ENCODE results near the gene ITPR2.
"Not testable (repeated sequence)": the region's sequence is repeated elsewhere in the genome, so short reads cannot be mapped to it uniquely, and the experiment has no call there.

ITPR2 gene

DNA sequence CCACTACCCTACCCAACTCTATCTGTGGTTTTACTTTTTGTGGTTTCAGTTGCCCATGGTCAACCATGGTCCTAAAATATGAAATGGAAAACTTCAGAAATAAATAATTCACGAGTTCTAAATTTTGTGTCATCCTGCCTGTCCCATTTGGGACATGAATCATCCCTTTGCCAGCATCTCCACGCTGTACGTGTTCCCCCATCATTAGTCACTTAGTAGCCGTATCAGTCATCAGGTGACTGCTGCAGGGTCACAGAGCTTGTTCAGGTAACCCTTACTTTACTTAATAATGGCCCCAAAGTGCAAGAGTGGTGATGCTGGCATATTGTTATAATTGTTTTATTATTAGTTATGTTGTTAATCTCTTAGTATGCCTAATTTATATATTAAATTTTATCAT, 209.9 kb downstream of the ITPR2 start:
- no peak for DNase-seq (ENCODE audit: low read depth in 2 of 2)

- DNase-seq (ENCODE audit: low read depth in 2 of 2), result no peak
These were observed 210.4 kb downstream of the ITPR2 start for GRCh38 chr12:26622601-26623000.

- no peak for DNase-seq (ENCODE audit: low read depth in 2 of 2)
These were observed 211.1 kb downstream of the ITPR2 start for GRCh38 chr12:26621932-26622331.

GRCh38 chr12:26620907-26621306, 212.1 kb downstream of the ITPR2 start:
- DNase-seq (ENCODE audit: low read depth in 2 of 2), result no peak

DNA sequence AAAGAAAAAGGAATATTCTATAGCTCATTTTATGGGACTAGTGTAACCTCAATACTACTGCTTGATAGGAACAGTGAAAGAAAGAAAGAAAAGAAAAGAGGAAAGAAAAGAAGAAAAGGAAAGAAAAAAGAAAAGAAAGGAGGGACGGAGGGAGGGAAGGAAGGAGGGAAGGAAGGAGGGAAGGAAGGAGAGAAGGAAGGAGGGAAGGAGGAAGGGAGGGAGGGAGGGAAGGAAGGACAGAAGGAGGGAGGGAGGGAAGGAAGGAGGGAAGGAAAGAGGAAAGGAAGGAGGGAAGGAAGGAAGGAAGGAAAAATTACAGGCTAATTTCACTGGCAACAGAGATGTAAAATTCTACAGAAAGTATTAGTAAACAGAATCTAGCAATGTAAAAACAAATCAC, 215.5 kb downstream of the ITPR2 start:
- no peak for DNase-seq (ENCODE audit: low read depth in 2 of 2)

DNA sequence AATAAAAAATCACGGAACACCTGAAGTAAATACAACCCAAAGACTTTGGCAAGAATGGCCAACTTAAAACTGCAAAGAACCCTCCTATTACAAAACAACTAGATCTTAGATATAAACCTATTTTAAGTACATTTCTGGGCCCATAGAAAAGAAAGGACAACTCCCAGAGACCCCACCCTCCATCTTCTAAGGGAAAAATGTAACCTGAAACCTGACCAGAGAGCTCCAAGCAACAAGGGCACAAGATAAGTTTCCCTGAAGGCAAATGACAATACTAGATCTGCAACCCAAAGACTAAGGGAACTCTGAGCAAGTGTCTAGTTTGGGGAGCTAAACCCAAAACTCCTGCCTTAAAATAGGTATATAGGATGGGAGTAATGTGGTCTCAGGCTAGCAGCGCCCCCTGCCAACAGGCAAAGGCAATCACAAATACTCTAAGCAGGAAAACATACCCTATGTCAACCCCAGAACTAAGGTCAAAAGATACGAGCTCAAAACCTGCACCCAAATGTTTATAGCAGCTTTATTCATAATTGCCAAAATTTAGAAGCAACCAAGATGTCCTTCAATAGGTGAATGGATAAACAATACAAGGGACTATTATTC, 218.9 kb downstream of the ITPR2 start:
- DNase-seq (ENCODE audit: low read depth in 2 of 2), result no peak

DNA sequence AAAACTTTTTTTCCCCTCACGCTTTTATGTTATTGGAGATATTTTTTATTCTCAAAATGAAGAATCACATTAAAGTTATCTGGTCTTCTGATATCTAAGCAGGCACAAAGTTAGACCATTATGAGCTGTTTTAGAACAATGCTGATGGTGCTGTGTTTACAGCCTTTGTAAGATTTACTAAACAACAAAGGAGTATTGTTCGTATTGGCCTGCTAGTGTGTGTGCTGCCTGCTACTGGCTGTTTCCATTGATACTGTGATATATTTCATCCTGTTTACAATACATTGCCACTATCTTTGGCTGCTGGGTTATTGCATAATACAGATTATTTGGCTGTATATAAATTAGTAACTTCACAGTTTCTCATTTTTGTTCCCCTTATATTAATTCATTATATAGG, 220.8 kb downstream of the ITPR2 start:
- DNase-seq (ENCODE audit: low read depth in 2 of 2), result no peak

GRCh38 chr12:26611598-26611997, 221.4 kb downstream of the ITPR2 start:
- no peak for DNase-seq (ENCODE audit: low read depth in 2 of 2)

DNA sequence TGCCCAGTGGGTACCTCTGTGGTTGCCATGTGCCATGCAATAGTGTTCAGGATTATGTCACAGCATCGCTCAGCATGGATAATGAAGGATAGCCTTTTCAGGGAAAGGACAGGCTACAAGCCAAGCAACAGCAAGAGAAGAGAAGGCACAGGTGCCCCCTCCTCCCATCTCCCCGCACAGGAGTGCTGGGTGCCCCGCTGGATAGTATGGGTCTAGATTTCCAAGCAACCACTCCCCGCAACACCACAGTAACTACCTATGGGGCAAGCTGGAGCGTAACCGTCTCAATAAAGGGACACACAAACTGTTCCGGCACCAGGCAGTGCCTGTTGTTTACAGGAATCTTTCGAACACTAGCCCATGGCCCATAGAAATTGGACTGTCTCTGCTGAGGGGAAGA, 222.2 kb downstream of the ITPR2 start:
- no peak for DNase-seq (ENCODE audit: low read depth in 2 of 2)

DNA sequence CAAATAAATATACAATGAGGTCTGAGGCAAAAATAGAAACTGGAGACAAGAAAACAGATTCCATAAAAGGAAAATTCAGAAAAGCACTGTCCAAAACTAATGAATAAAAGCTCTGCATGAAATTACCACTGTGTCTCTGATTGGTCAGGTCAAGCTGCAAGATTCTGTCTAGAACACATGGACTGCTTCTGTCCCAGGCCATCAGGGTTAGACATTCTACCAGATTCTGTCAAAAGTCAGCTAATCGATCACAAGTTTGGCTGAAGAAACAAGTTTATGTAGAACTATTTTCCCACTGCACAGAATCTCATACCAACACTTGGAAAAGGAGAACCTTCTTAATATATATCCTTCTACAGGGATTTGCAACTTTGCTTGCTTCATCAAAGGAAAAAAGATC, 223.0 kb downstream of the ITPR2 start:
- no peak for DNase-seq (ENCODE audit: low read depth in 2 of 2)

- no peak for DNase-seq (ENCODE audit: low read depth in 2 of 2)
These were observed 224.3 kb downstream of the ITPR2 start for GRCh38 chr12:26608706-26609105.

DNA sequence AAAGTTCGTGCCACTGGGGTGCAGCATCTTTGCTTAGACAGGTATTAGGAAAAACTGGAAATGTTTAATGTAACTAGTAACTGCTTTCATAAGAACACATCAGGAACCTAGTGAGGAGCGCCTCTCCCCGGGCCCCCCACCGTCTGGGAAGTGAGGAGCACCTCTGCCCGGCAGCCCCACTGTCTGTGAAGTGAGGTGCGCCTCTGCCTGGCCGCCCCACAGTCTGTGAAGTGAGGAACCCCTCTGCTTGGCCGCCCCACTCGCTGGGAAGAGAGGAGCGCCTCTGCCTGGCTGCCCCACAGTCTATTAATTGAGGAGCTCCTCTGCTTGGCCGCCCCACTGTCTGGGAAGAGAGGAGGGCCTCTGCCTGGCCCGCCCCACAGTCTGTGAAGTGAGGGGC, 224.7 kb downstream of the ITPR2 start:
- no peak for DNase-seq (ENCODE audit: low read depth in 2 of 2)

GRCh38 chr12:26606911-26607310, 226.1 kb downstream of the ITPR2 start:
- DNase-seq (ENCODE audit: low read depth in 2 of 2), result no peak

GRCh38 chr12:26604813-26605212, 228.2 kb downstream of the ITPR2 start:
- DNase-seq (ENCODE audit: low read depth in 2 of 2), result not testable (repeated sequence)

- DNase-seq (ENCODE audit: low read depth in 2 of 2), result no peak
These were observed 233.8 kb downstream of the ITPR2 start for GRCh38 chr12:26599096-26599695.

GRCh38 chr12:26595806-26596205, 237.2 kb downstream of the ITPR2 start:
- no peak for DNase-seq (ENCODE audit: low read depth in 2 of 2)

DNA sequence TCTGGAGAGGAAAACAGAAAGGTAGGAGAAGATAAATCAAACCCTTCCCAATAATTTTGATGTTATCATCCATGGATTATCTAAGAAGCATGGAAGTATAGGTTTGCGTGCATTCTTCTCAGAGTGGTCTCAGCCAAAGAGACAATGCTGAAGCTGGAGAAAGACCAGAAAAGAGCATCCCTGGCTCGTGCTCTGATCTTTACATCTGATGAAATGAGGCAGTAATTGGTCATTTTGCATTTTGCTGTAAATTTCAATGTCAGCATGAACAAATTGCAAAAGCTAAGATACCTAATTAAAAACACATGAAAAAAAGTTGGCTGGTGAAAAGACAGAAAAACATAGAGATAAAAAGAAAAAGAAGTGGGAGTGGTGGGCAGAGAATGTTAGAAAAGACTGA, 252.4 kb downstream of the ITPR2 start:
- no peak for DNase-seq (ENCODE audit: low read depth in 2 of 2)

GRCh38 chr12:26576266-26576665, 256.7 kb downstream of the ITPR2 start:
- no peak for DNase-seq (ENCODE audit: low read depth in 2 of 2)

GRCh38 chr12:26573225-26573909, 259.6 kb downstream of the ITPR2 start:
- no peak for DNase-seq (ENCODE audit: low read depth in 2 of 2)

DNA sequence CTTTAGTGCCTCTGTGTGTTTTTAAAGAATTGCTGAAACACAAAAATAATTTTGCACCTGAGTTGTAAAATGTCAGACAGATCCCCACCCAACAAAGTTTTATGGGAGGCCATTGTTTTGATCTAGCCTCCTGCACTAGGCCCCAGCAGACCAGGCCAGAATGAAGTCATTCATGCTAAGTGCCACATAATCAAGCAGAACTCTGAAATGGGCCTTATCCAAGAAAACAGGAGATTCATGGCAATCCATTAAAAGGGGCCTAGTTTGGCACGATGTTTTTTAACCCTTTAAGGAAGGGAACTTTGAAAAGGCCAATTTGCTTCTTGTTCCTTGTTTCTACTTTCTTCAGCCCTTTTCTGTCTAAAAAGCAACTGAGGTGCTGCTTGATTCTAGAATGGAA, 260.9 kb downstream of the ITPR2 start:
- DNase-seq (ENCODE audit: low read depth in 2 of 2), result no peak

GRCh38 chr12:26571560-26571959, 261.4 kb downstream of the ITPR2 start:
- no peak for DNase-seq (ENCODE audit: low read depth in 2 of 2)

- no peak for DNase-seq (ENCODE audit: low read depth in 2 of 2)
These were observed 265.9 kb downstream of the ITPR2 start for GRCh38 chr12:26567126-26567525.

- no peak for DNase-seq (ENCODE audit: low read depth in 2 of 2)
These were observed 266.3 kb downstream of the ITPR2 start for GRCh38 chr12:26566675-26567074.

Data from stimulated activated CD8-positive, alpha-beta memory T cell treated with anti-CD3 and anti-CD28 coated beads, Interleukin-7, amount 100 ng/mL, for 1 hour (primary cell).